ENCODE results near the gene MPPED1. TPM values are rescaled to one million over a fixed set of nuclear protein-coding genes. Genes with fewer than 3 reads are reported as not detected.

Gene MPPED1
- total and polyA plus RNA-seq, 2 donors (not counting 3 experiments of a cell fraction or from before 2014, with no cell fraction given) = not detected

- no peak for FAIRE-seq
- H3K4me3 ChIP-seq (replicated peaks in 1 of 3; ENCODE audit: insufficient read depth in 1 of 3, low read depth in 1 of 3, low read length in 3 of 3) = no peak overlapping the region
- intact Hi-C loops (cut with micrococcal nuclease) = no loop called here
Measured at GRCh38 chr22:43443152-43443471, 31.3 kb downstream of the MPPED1 start.

More at GRCh38 chr22:43443152-43443471, 31.3 kb downstream of the MPPED1 start:
- no peak overlapping the region for H3K27ac ChIP-seq (ENCODE audit: insufficient read depth, low read depth, low read length)
- DNase-seq (ENCODE audit: low read depth, low spot score) = no peak
- dilution Hi-C loops (cut with MboI; ENCODE audit: extremely low pct_ligation_motif_present, low sequenced_read_pairs) = no loop called here
- no peaks in the 10 kb centered on the region for H3K36me3 ChIP-seq (ENCODE audit: control insufficient read depth in 2 of 2, extremely low read depth in 1 of 2, insufficient read depth in 2 of 2, low read length in 2 of 2)
- no peaks in the 10 kb centered on the region for H3K79me2 ChIP-seq (ENCODE audit: control insufficient read depth, insufficient read depth, low read length)
- H3K9ac ChIP-seq (replicated peaks; ENCODE audit: extremely low read depth, insufficient read depth, low read length) = no peak overlapping the region
- ChIA-PET POLR2A (no interaction called here), CTCF (no interaction called here)
- TF ChIP-seq EZH2 (IDR thresholded peaks at IDR 0.05; ENCODE audit: borderline replicate concordance, low read depth, low read length, severe bottlenecking) (no peak), GATA2 (IDR thresholded peaks at IDR 0.05; ENCODE audit: insufficient read depth, insufficient read length, low read depth, low read length) (no peak), CTCF (IDR thresholded peaks at IDR 0.05; ENCODE audit: extremely low read depth in 1 of 2, insufficient read depth in 1 of 2, low read depth in 1 of 2, low read length in 2 of 2) (no peak), FOS (IDR thresholded peaks at IDR 0.05; ENCODE audit: borderline replicate concordance, insufficient read depth, low read length) (no peak), POLR2A (IDR thresholded peaks at IDR 0.05; ENCODE audit: low read depth, low read length) (no peak), POLR2AphosphoS5 (IDR thresholded peaks at IDR 0.05; ENCODE audit: insufficient read depth, low read depth, low read length) (no peak), MAX (IDR thresholded peaks at IDR 0.05; ENCODE audit: insufficient read depth, insufficient read length) (no peak), JUN (IDR thresholded peaks at IDR 0.05; ENCODE audit: borderline replicate concordance, insufficient read depth, insufficient read length, low read depth) (no peak), MYC (IDR thresholded peaks at IDR 0.05; ENCODE audit: low read depth, low read length) (no peak)
- no peaks in the 10 kb centered on the region for H3K4me1 ChIP-seq (ENCODE audit: control insufficient read depth, extremely low read depth, insufficient read depth, low read length)
- no TSS peak for BruUV-seq (replicated peaks)
- no peaks in the 10 kb centered on the region for H3K9me1 ChIP-seq (replicated peaks; ENCODE audit: control insufficient read depth, extremely low read depth, insufficient read depth, low read length)
- H2AFZ ChIP-seq (ENCODE audit: low read depth, low read length) = no peak overlapping the region
- no peaks in the 10 kb centered on the region for H4K20me1 ChIP-seq (replicated peaks; ENCODE audit: control insufficient read depth, extremely low read depth, insufficient read depth, low read length)
- no peaks in the 10 kb centered on the region for H3K27me3 ChIP-seq (ENCODE audit: control insufficient read depth in 2 of 2, insufficient read depth in 2 of 2, low read length in 2 of 2)
- H3K4me2 ChIP-seq (ENCODE audit: insufficient read depth, low read length) = no peak overlapping the region
- no peaks in the 10 kb centered on the region for H3K9me3 ChIP-seq (replicated peaks; ENCODE audit: control insufficient read depth, insufficient read depth, low read length)
